Ovary (tissue), 9 donors: Measurements from ENCODE around the gene SDK1. TPM values are rescaled to one million over a fixed set of nuclear protein-coding genes. Genes with fewer than 3 reads are reported as not detected.

ENCODE experiments used
- DNase-seq, 5 donors: peaks; one replicate each; pipeline ENCODE4 v3.0.0-alpha.2; 2019 to 2020
- H3K27ac ChIP-seq, 2 donors: fragments of 200-600 bp; one replicate each; pipeline versions ENCODE4 v1.5.1 to v1.8.0; 2019 to 2022
- H3K27me3 ChIP-seq: fragments of 200-600 bp; one replicate; pipeline ENCODE4 v1.8.0; 2022
- H3K36me3 ChIP-seq: fragments of 200-600 bp; sonication (generic); one replicate; pipeline ENCODE4 v1.5.1; 2019
- H3K4me1 ChIP-seq: one replicate; pipeline ENCODE4 v1.8.1; 2013; ENCODE audit warnings: mild to moderate bottlenecking, moderate library complexity; ENCODE audit not compliant: insufficient read depth
- H3K4me3 ChIP-seq: fragments of 200-600 bp; sonication (generic); one replicate; pipeline ENCODE4 v1.5.1; 2017
- H3K9me3 ChIP-seq, 2 donors: fragments of 200-600 bp in 1 of 2; sonication (generic) in 1 of 2; one replicate each; pipeline versions ENCODE4 v1.5.1 to v1.8.1; 2013 to 2019; ENCODE audit warnings: mild to moderate bottlenecking in 1 of 2, moderate library complexity in 1 of 2
- CTCF ChIP-seq, 3 donors: fragments of 450-650 bp in 2 of 3; fragments of 200-600 bp in 1 of 3; IDR thresholded peaks; one replicate each; pipeline versions ENCODE4 v1.5.1 to v1.8.0; 2016 to 2022; ENCODE audit warnings: antibody characterized with exemption in 3 of 3, mild to moderate bottlenecking in 1 of 3
- EP300 ChIP-seq: sonication (generic); formaldehyde crosslinking; IDR thresholded peaks from one replicate; pipeline ENCODE4 v1.6.1; 2017; ENCODE audit warnings: antibody characterized with exemption
- POLR2A ChIP-seq: fragments of 450-650 bp; IDR thresholded peaks from one replicate; pipeline ENCODE4 v1.6.1; 2017; ENCODE audit warnings: antibody characterized with exemption, mild to moderate bottlenecking, moderate library complexity
- WGBS, 3 donors: extraction: QIAGEN DNeasy Blood & Tissue Kit in 1 of 3; methylation state at CpG; one replicate each; pipeline versions ENCODE4 v1.1.5 to v1.1.7; 2013 to 2017; 5-methylcytosine and 5-hydroxymethylcytosine counted together
- intact Hi-C, 4 donors: fragments of 100-400 bp; cut with DNase I; formaldehyde crosslinking; loops; one replicate each; pipeline versions ENCODE4 v1.11.0 to v1.15.1; 2022 to 2023
- polyA plus RNA-seq, 2 donors: library from polyadenylated mRNA; stranded (reverse); fragments of 200-250 nt in 1 of 2; fragments of 350-450 nt in 1 of 2; fragmentation: Illumina TruSeq in 1 of 2; extraction: RNeasy Lipid Tissue Mini Kit (QIAGEN cat#74804) in 1 of 2; gene quantifications; one replicate each; pipeline ENCODE4 v1.2.3, GENCODE V29; 2013 to 2014
- total RNA-seq, 7 donors: library from RNA; depleted of rRNA in 2 of 7; stranded (reverse); fragments of >200 nt in 2 of 7; fragmentation: NEBNext Ultra II Directional in 3 of 7; extraction: Animal tissue kit (Norgen Biotek cat#: 25700) in 3 of 7; gene quantifications; one replicate each; pipeline versions ENCODE4 v1.1.0 to v1.2.4, GENCODE V29; 2016 to 2023
- donor health status: DM: no; HTN: no; CAD: no; lungs with moderate emphysema.
- donor health status: DM: no; HTN: no; CAD: no.
- donor health status: Bipolar disorder and iron deficiency.
- donor health status: DM: yes; HTN: yes; CAD: no.
- donor health status: DM: no; HTN: no; CAD: no.
- donor health status: DM: yes; HTN: yes; CAD: no.

The SDK1 gene
- total and polyA plus RNA-seq, 9 donors = 1.2 to 13.3 (median 4.4) TPM

GRCh38 chr7:3950249-3950648, 649.2 kb downstream of the SDK1 start:
- Histone ChIP-seq H3K27me3 (no peaks in the 10 kb centered on the region), H3K27ac (no peak overlapping the region), H3K9me3 (no peaks in the 10 kb centered on the region), H3K4me3 (no peak overlapping the region), H3K4me1 (no peaks in the 10 kb centered on the region), H3K36me3 (no peaks in the 10 kb centered on the region)
- no peak for DNase-seq
- intact Hi-C loops = no loop called here
- 93 to 98% (median 95%) methylated on average over 5 of the region's 5 CpGs for WGBS, 3 donors
- TF ChIP-seq CTCF (IDR thresholded peaks at IDR 0.05) (no peak), EP300 (no peak)

- no peaks in the 10 kb centered on the region for H3K27me3 ChIP-seq
- no peaks in the 10 kb centered on the region for H3K4me1 ChIP-seq
- H3K27ac ChIP-seq = no peak overlapping the region
- no peaks in the 10 kb centered on the region for H3K9me3 ChIP-seq
- no peak for DNase-seq
- intact Hi-C loops = no loop called here
- 96 to 97% (median 97%) methylated on average over 33 of the region's 33 CpGs for WGBS, 3 donors
- no peak for TF ChIP-seq POLR2A
- TF ChIP-seq CTCF (IDR thresholded peaks at IDR 0.05) = no peak
- no peak for TF ChIP-seq EP300
- H3K36me3 ChIP-seq = no peaks in the 10 kb centered on the region
- no peak overlapping the region for H3K4me3 ChIP-seq
These were observed 650.4 kb downstream of the SDK1 start for GRCh38 chr7:3951316-3952055.

- Histone ChIP-seq H3K27ac (no peak overlapping the region), H3K4me3 (no peak overlapping the region), H3K27me3 (no peaks in the 10 kb centered on the region), H3K9me3 (no peaks in the 10 kb centered on the region), H3K36me3 (no peaks in the 10 kb centered on the region), H3K4me1 (no peaks in the 10 kb centered on the region)
- no peak for DNase-seq
- TF ChIP-seq POLR2A = no peak
- no peak for TF ChIP-seq EP300
- no peak for TF ChIP-seq CTCF (IDR thresholded peaks at IDR 0.05)
- 66 to 84% (median 78%) methylated on average over 6 of the region's 6 CpGs for WGBS, 3 donors
- intact Hi-C loops = no loop called here
These were observed 652.1 kb downstream of the SDK1 start for GRCh38 chr7:3953133-3953532.

- no peak overlapping the region for H3K4me3 ChIP-seq
- H3K36me3 ChIP-seq = no peaks in the 10 kb centered on the region
- no peaks in the 10 kb centered on the region for H3K27me3 ChIP-seq
- TF ChIP-seq CTCF (IDR thresholded peaks at IDR 0.05) = no peak
- TF ChIP-seq POLR2A = no peak
- no peak for TF ChIP-seq EP300
- H3K27ac ChIP-seq = no peak overlapping the region
- DNase-seq = no peak
- intact Hi-C loops = no loop called here
- no peaks in the 10 kb centered on the region for H3K9me3 ChIP-seq
- WGBS, 3 donors = 82 to 94% (median 90%) methylated on average over 6 to 7 of the region's 7 CpGs
- no peaks in the 10 kb centered on the region for H3K4me1 ChIP-seq
These were observed 652.9 kb downstream of the SDK1 start for GRCh38 chr7:3953946-3954345.
